MCF 10A (cell line): Measurements from ENCODE around the gene EP400. TPM values are rescaled to one million over a fixed set of nuclear protein-coding genes. Genes with fewer than 3 reads are reported as not detected.

ENCODE experiments used
- BruUV-seq: library from RNA; stranded (reverse); fragments of 400-500 nt; replicated peaks from 2 replicates; lab custom pipeline; 2021; lab: Mats Ljungman, UMichigan
- CTCF ChIA-PET: fragments of 300-600 bp; sonication (Branson Sonifier 250); formaldehyde crosslinking; extraction: SDS; loops from one replicate; lab custom pipeline; 2021; ENCODE audit warnings: antibody characterized with exemption, inconsistent platforms; lab: Yijun Ruan, JAX
- POLR2A ChIA-PET: fragments of 300-600, 350-650 bp; sonication (Branson Sonifier 250); formaldehyde crosslinking; extraction: SDS; loops from one replicate; lab custom pipeline; 2020; ENCODE audit warnings: antibody characterized with exemption, inconsistent platforms; lab: Yijun Ruan, JAX
- DNase-seq: peaks from one replicate; pipeline ENCODE4 v3.0.0-alpha.2; 2018; ENCODE audit not compliant: unreplicated experiment
- H3K27ac Mint-ChIP-seq: one replicate; pipeline ENCODE4 v1.8.0; 2022; ENCODE audit warnings: mild to moderate bottlenecking, low read depth, mixed read lengths; ENCODE audit not compliant: unreplicated experiment
- H3K27me3 Mint-ChIP-seq: one replicate; pipeline ENCODE4 v1.8.0; 2022; ENCODE audit warnings: mixed read lengths; ENCODE audit not compliant: insufficient read depth, unreplicated experiment
- H3K36me3 Mint-ChIP-seq: one replicate; pipeline ENCODE4 v1.8.0; 2022; ENCODE audit warnings: mild to moderate bottlenecking, moderate library complexity, mixed read lengths; ENCODE audit not compliant: insufficient read depth, unreplicated experiment
- H3K4me1 Mint-ChIP-seq: one replicate; pipeline ENCODE4 v1.8.0; 2022; ENCODE audit warnings: mixed read lengths; ENCODE audit not compliant: insufficient read depth, unreplicated experiment
- H3K4me3 Mint-ChIP-seq: one replicate; pipeline ENCODE4 v1.8.0; 2022; ENCODE audit warnings: mild to moderate bottlenecking, moderate library complexity, mixed read lengths; ENCODE audit not compliant: unreplicated experiment
- H3K9me3 Mint-ChIP-seq: one replicate; pipeline ENCODE4 v1.8.0; 2022; ENCODE audit warnings: mixed read lengths; ENCODE audit not compliant: unreplicated experiment
- intact Hi-C: fragments of 100-400 bp; cut with micrococcal nuclease; formaldehyde crosslinking; loops from 2 replicates; pipeline ENCODE4 v1.14.1; 2022
- total RNA-seq: library from RNA; stranded (reverse); gene quantifications from 2 replicates; pipeline ENCODE4 v1.2.3, GENCODE V29; 2022
- TF ChIP-seq, protein P1 (sequence below): fragments of 200-600 bp; IDR thresholded peaks from one replicate; pipeline ENCODE4 v1.8.0; 2022; ENCODE audit warnings: antibody characterized with exemption, mild to moderate bottlenecking; ENCODE audit not compliant: unreplicated experiment

The EP400 gene
- total RNA-seq, 1 experiment from 2014 or later: 52.4 TPM

- CTCF ChIA-PET: interaction anchor here (0.6 kb wide), 3 partner anchors 21 to 560 kb away, joined by 3 read pairs; no protein-coding TSS in a partner anchor
- no peaks in the 10 kb centered on the region for H3K9me3 Mint-ChIP-seq
- no peaks in the 10 kb centered on the region for H3K27me3 Mint-ChIP-seq
- DNase-seq: no peak
- no TSS peak for BruUV-seq
- TF ChIP-seq, protein P1, sequence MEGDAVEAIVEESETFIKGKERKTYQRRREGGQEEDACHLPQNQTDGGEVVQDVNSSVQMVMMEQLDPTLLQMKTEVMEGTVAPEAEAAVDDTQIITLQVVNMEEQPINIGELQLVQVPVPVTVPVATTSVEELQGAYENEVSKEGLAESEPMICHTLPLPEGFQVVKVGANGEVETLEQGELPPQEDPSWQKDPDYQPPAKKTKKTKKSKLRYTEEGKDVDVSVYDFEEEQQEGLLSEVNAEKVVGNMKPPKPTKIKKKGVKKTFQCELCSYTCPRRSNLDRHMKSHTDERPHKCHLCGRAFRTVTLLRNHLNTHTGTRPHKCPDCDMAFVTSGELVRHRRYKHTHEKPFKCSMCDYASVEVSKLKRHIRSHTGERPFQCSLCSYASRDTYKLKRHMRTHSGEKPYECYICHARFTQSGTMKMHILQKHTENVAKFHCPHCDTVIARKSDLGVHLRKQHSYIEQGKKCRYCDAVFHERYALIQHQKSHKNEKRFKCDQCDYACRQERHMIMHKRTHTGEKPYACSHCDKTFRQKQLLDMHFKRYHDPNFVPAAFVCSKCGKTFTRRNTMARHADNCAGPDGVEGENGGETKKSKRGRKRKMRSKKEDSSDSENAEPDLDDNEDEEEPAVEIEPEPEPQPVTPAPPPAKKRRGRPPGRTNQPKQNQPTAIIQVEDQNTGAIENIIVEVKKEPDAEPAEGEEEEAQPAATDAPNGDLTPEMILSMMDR: no peak
- intact Hi-C loops: no loop called here
- H3K4me1 Mint-ChIP-seq: no peaks in the 10 kb centered on the region
- no peak overlapping the region for H3K4me3 Mint-ChIP-seq
- no peak overlapping the region for H3K27ac Mint-ChIP-seq
- POLR2A ChIA-PET: interaction anchor here (0.7 kb wide), 1 partner anchor 526 kb away, joined by 3 read pairs; no protein-coding TSS in a partner anchor
- peaks cover 32% of the 10 kb centered on the region for H3K36me3 Mint-ChIP-seq
These were observed 171.5 kb downstream of the EP400 start for GRCh38 chr12:132121283-132121682.

- ChIA-PET CTCF (interaction anchor here (0.7 kb wide), 1 partner anchor 77 kb away, joined by 3 read pairs; no protein-coding TSS in a partner anchor), POLR2A (interaction anchor here (0.7 kb wide), 1 partner anchor 243 kb away, joined by 3 read pairs; no protein-coding TSS in a partner anchor)
- BruUV-seq: no TSS peak
- no peak for DNase-seq
- peaks cover 52% of the 10 kb centered on the region for H3K36me3 Mint-ChIP-seq
- H3K4me3 Mint-ChIP-seq: no peak overlapping the region
- H3K4me1 Mint-ChIP-seq: no peaks in the 10 kb centered on the region
- no peaks in the 10 kb centered on the region for H3K9me3 Mint-ChIP-seq
- no peak overlapping the region for H3K27ac Mint-ChIP-seq
- TF ChIP-seq, protein P1: no peak
- no peaks in the 10 kb centered on the region for H3K27me3 Mint-ChIP-seq
- intact Hi-C loops: no loop called here
These were observed 174.4 kb downstream of the EP400 start for GRCh38 chr12:132123970-132124765.

DNA sequence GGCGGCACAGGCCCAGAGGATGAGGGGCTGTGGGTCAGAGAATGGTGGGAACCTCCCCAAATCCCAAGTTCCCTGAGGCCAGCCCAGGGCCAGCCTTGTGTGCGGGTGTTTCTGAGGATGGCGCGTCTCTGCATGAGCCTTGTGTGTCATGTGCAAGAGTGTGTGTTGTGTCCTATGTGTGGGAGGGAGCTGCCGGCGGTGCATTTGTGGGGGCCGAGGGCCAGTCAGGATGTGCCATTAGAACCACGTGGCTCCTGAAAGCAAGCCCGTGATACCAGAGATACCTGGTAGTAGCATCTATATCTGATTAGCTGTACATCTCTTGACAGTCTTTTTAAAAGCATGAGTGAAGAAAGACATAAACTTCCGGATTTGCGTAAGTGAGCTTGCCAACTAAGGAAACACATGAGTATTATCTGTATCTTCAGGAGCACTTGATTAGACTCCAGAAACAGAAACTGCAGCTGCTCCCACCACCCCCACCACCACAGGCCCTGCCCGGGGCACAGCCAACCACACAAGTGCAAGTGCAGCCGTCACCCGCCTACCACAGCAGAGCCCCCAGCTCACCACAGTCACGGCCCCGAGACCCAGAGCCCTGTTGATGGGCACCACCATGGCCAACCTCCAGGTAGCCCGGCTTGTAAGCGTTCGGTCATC is 175.2 kb downstream of the EP400 start:
- Mint-ChIP-seq H3K4me3 (no peak overlapping the region), H3K4me1 (no peaks in the 10 kb centered on the region), H3K36me3 (peaks cover 58% of the 10 kb centered on the region), H3K9me3 (no peaks in the 10 kb centered on the region), H3K27ac (no peak overlapping the region), H3K27me3 (no peaks in the 10 kb centered on the region)
- DNase-seq: no peak
- no TSS peak for BruUV-seq
- intact Hi-C loops: no loop called here
- ChIA-PET CTCF (interaction anchor here (0.7 kb wide), 1 partner anchor 78 kb away, joined by 3 read pairs; no protein-coding TSS in a partner anchor), POLR2A (interaction anchor here (0.7 kb wide), 1 partner anchor 242 kb away, joined by 3 read pairs; no protein-coding TSS in a partner anchor)
- TF ChIP-seq, protein P1: no peak

- intact Hi-C loops: no loop called here
- Mint-ChIP-seq H3K4me1 (no peaks in the 10 kb centered on the region), H3K27ac (no peak overlapping the region), H3K9me3 (no peaks in the 10 kb centered on the region), H3K4me3 (no peak overlapping the region), H3K27me3 (no peaks in the 10 kb centered on the region), H3K36me3 (peaks cover 58% of the 10 kb centered on the region)
- ChIA-PET CTCF (no interaction called here), POLR2A (no interaction called here)
- no peak for DNase-seq
- TF ChIP-seq, protein P1: no peak
- BruUV-seq: no TSS peak
These were observed 176.0 kb downstream of the EP400 start for GRCh38 chr12:132125736-132126135.
